CD4-positive, CD25-positive, alpha-beta regulatory T cell (primary cell): ENCODE results near the gene MAN2A2. TPM values are rescaled to one million over a fixed set of nuclear protein-coding genes. Genes with fewer than 3 reads are reported as not detected.

Experiments used
- ATAC-seq, 2 donors: fragments of 150-1000 bp; cut with Tn5 transposase; one replicate each; pipeline ENCODE4 v1.10.0; 2021; ENCODE audit warnings: low read depth in 2 of 2, moderate number of reproducible peaks in 2 of 2, moderate library complexity in 1 of 2
- DNase-seq, 3 donors: peaks; one replicate each; pipeline versions ENCODE4 v3.0.0 to v3.0.0-alpha.2; 2012 to 2022; ENCODE audit warnings: mixed read lengths in 1 of 3
- H3K27ac ChIP-seq: one replicate; pipeline ENCODE4 v1.7.0; 2013; ENCODE audit warnings: mild to moderate bottlenecking, low read length; ENCODE audit not compliant: insufficient read depth, poor library complexity, severe bottlenecking
- H3K27me3 ChIP-seq: one replicate; pipeline ENCODE4 v1.7.0; 2013; ENCODE audit warnings: low read length; ENCODE audit not compliant: control insufficient read depth, insufficient read depth
- H3K36me3 ChIP-seq: one replicate; pipeline ENCODE4 v1.7.0; 2013; ENCODE audit warnings: mild to moderate bottlenecking, low read length, moderate library complexity; ENCODE audit not compliant: control insufficient read depth, insufficient read depth
- H3K4me1 ChIP-seq: 2 replicates; pipeline ENCODE4 v1.7.0; 2013; ENCODE audit warnings: mild to moderate bottlenecking, low read length; ENCODE audit not compliant: insufficient read depth, control insufficient read depth, poor library complexity, severe bottlenecking
- H3K4me3 ChIP-seq: one replicate; pipeline ENCODE4 v1.7.0; 2013; ENCODE audit warnings: low read depth, mild to moderate bottlenecking, low read length, moderate library complexity
- H3K9me3 ChIP-seq, 2 experiments: 1 replicate in 1 of 2; 2 replicates in 1 of 2; pipeline ENCODE4 v1.7.0; 2013; ENCODE audit warnings: low read length in 2 of 2, mild to moderate bottlenecking in 1 of 2, moderate library complexity in 1 of 2; ENCODE audit not compliant: control insufficient read depth in 2 of 2
- H3K27ac Mint-ChIP-seq, 3 donors: one replicate each; pipeline ENCODE4 v1.8.0; 2020 to 2022; ENCODE audit warnings: mild to moderate bottlenecking in 3 of 3, mixed read lengths in 3 of 3, moderate library complexity in 2 of 3
- H3K27me3 Mint-ChIP-seq: one replicate; pipeline ENCODE4 v1.8.0; 2022; ENCODE audit warnings: mild to moderate bottlenecking, mixed read lengths
- H3K36me3 Mint-ChIP-seq: one replicate; pipeline ENCODE4 v1.8.0; 2020; ENCODE audit warnings: mixed read lengths
- H3K4me1 Mint-ChIP-seq, 4 donors: one replicate each; pipeline ENCODE4 v1.8.0; 2020 to 2022; ENCODE audit warnings: mixed read lengths in 4 of 4, mild to moderate bottlenecking in 1 of 4
- H3K4me3 Mint-ChIP-seq, 4 donors: one replicate each; pipeline ENCODE4 v1.8.0; 2020 to 2022; ENCODE audit warnings: mild to moderate bottlenecking in 4 of 4, mixed read lengths in 4 of 4, moderate library complexity in 3 of 4
- H3K9me3 Mint-ChIP-seq, 7 donors: one replicate each; pipeline ENCODE4 v1.8.0; 2020 to 2022; ENCODE audit warnings: mixed read lengths in 7 of 7, mild to moderate bottlenecking in 3 of 7, moderate library complexity in 2 of 7
- polyA plus RNA-seq, 4 donors: library from polyadenylated mRNA; unstranded; fragments of 300-500 nt; fragmentation: Illumina TruSeq; gene quantifications; one replicate each; pipeline ENCODE4 v1.2.3, GENCODE V29; 2021
- total RNA-seq: library from RNA; stranded (reverse); gene quantifications from one replicate; pipeline ENCODE4 v1.2.3, GENCODE V29; 2022

The MAN2A2 gene
- total and polyA plus RNA-seq, 5 donors from 2014 or later: 3.8 to 120 (median 6.4) TPM

DNA sequence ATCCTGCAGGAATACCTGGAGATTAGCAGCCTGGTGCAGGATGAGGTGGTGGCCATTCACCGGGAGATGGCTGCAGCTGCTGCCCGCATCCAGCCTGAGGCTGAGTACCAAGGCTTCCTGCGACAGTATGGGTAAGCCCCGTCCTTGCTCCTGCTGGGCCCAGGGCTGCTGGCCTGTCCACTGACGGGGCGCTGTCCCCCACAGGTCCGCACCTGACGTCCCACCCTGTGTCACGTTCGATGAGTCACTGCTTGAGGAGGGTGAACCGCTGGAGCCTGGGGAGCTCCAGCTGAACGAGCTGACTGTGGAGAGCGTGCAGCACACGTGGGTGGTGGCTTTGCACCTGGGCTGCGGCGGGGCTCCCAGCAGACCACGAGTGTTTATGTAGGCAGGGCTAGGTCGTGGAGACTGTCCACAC, 13.8 kb upstream of the MAN2A2 start:
- ATAC-seq (no peak), DNase-seq (no peak)

GRCh38 chr15:90889736-90890456, 13.2 kb upstream of the MAN2A2 start:
- H3K9me3 Mint-ChIP-seq: peaks cover 0 to under 1% (median 0%) of the 10 kb centered on the region in 7 donors
- H3K4me3 Mint-ChIP-seq: no peak overlapping the region
- peaks cover 17% of the 10 kb centered on the region for H3K27me3 Mint-ChIP-seq
- no peak overlapping the region for H3K4me3 ChIP-seq
- no peaks in the 10 kb centered on the region for H3K9me3 ChIP-seq
- no peak overlapping the region for H3K27ac ChIP-seq
- H3K36me3 Mint-ChIP-seq: no peaks in the 10 kb centered on the region
- no peak overlapping the region for H3K27ac Mint-ChIP-seq
- H3K36me3 ChIP-seq: no peaks in the 10 kb centered on the region
- ATAC-seq (no peak), DNase-seq (no peak)
- H3K4me1 Mint-ChIP-seq: peaks cover 0 to 7% (median 5%) of the 10 kb centered on the region in 4 donors
- peaks cover 5% of the 10 kb centered on the region for H3K4me1 ChIP-seq
- peaks cover 1% of the 10 kb centered on the region for H3K27me3 ChIP-seq

More for the DNA sequence above, 13.8 kb upstream of the MAN2A2 start:
- Mint-ChIP-seq H3K36me3 (no peaks in the 10 kb centered on the region), H3K9me3 (peaks cover 0 to 2% (median 0%) of the 10 kb centered on the region in 7 donors), H3K27ac (peak overlapping the region in 1 of 3 donors; percentile 66), H3K4me3 (no peak overlapping the region), H3K4me1 (peaks cover 0 to 7% (median 5%) of the 10 kb centered on the region in 4 donors), H3K27me3 (peaks cover 17% of the 10 kb centered on the region)
- H3K27me3 ChIP-seq: peaks cover 1% of the 10 kb centered on the region
- no peaks in the 10 kb centered on the region for H3K36me3 ChIP-seq
- no peak overlapping the region for H3K27ac ChIP-seq
- H3K9me3 ChIP-seq: no peaks in the 10 kb centered on the region
- no peak overlapping the region for H3K4me3 ChIP-seq
- peaks cover 9% of the 10 kb centered on the region for H3K4me1 ChIP-seq

- Mint-ChIP-seq H3K4me3 (no peak overlapping the region), H3K9me3 (no peaks in the 10 kb centered on the region), H3K27ac (no peak overlapping the region), H3K27me3 (peaks cover 13% of the 10 kb centered on the region), H3K36me3 (no peaks in the 10 kb centered on the region), H3K4me1 (peaks cover 0 to 5% (median 3%) of the 10 kb centered on the region in 4 donors)
- ATAC-seq (no peak), DNase-seq (no peak)
- Histone ChIP-seq H3K4me3 (no peak overlapping the region), H3K4me1 (peaks cover 2% of the 10 kb centered on the region), H3K27ac (no peak overlapping the region), H3K36me3 (no peaks in the 10 kb centered on the region), H3K27me3 (peaks cover 1% of the 10 kb centered on the region), H3K9me3 (no peaks in the 10 kb centered on the region)
Measured at GRCh38 chr15:90890839-90891238, 12.3 kb upstream of the MAN2A2 start.

DNA sequence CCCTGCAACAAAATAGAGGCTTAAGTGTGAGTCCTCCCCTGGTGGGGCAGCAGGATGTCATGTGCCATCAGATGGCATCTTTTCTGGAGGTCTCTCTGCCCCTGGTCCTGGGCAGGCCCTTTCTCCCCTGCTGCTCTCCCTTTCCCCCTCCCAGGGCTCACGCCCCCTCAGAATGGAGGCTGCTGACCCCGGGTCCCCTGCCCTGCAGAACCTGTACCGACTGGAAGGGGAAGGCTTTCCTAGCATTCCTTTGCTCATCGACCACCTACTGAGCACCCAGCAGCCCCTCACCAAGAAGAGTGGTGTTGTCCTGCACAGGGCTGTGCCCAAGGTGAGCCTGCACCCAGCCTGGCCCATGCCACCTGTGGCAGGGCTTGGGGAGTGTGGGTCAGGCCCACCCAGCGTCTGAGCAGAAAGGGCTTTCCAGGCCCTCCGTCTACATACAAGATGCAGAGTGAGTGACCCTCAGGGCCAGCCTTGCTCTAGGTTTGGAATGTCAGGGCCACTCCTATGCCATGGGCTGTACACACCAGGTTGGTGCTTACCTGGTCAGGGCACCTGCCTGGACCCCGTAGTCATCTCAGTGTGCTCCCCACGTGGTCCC, 11.7 kb upstream of the MAN2A2 start:
- Histone ChIP-seq H3K36me3 (no peaks in the 10 kb centered on the region), H3K4me1 (no peaks in the 10 kb centered on the region), H3K27ac (no peak overlapping the region), H3K4me3 (no peak overlapping the region), H3K27me3 (peaks cover 1% of the 10 kb centered on the region), H3K9me3 (no peaks in the 10 kb centered on the region)
- Mint-ChIP-seq H3K4me3 (no peak overlapping the region), H3K27me3 (peaks cover 7% of the 10 kb centered on the region), H3K27ac (no peak overlapping the region), H3K4me1 (no peaks in the 10 kb centered on the region), H3K36me3 (no peaks in the 10 kb centered on the region), H3K9me3 (no peaks in the 10 kb centered on the region)
- ATAC-seq: no peak
- DNase-seq: no peak

- H3K27ac Mint-ChIP-seq: no peak overlapping the region
Measured at GRCh38 chr15:90892023-90892422, 11.1 kb upstream of the MAN2A2 start.

GRCh38 chr15:90892498-90893174, 10.5 kb upstream of the MAN2A2 start:
- ATAC-seq (no peak), DNase-seq (no peak)
- Mint-ChIP-seq H3K27ac (no peak overlapping the region), H3K27me3 (peaks cover 6% of the 10 kb centered on the region), H3K9me3 (no peaks in the 10 kb centered on the region), H3K4me3 (no peak overlapping the region), H3K4me1 (no peaks in the 10 kb centered on the region), H3K36me3 (no peaks in the 10 kb centered on the region)
- Histone ChIP-seq H3K4me1 (no peaks in the 10 kb centered on the region), H3K36me3 (no peaks in the 10 kb centered on the region), H3K4me3 (no peak overlapping the region), H3K27me3 (peaks cover 1% of the 10 kb centered on the region), H3K27ac (no peak overlapping the region), H3K9me3 (no peaks in the 10 kb centered on the region)

More at GRCh38 chr15:90892023-90892422, 11.1 kb upstream of the MAN2A2 start:
- Mint-ChIP-seq H3K4me1 (no peaks in the 10 kb centered on the region), H3K9me3 (no peaks in the 10 kb centered on the region), H3K27me3 (peaks cover 7% of the 10 kb centered on the region), H3K36me3 (no peaks in the 10 kb centered on the region), H3K4me3 (no peak overlapping the region)
- Histone ChIP-seq H3K27me3 (peaks cover 1% of the 10 kb centered on the region), H3K4me1 (no peaks in the 10 kb centered on the region), H3K36me3 (no peaks in the 10 kb centered on the region), H3K4me3 (no peak overlapping the region), H3K27ac (no peak overlapping the region), H3K9me3 (no peaks in the 10 kb centered on the region)
- ATAC-seq (no peak), DNase-seq (no peak)

DNA sequence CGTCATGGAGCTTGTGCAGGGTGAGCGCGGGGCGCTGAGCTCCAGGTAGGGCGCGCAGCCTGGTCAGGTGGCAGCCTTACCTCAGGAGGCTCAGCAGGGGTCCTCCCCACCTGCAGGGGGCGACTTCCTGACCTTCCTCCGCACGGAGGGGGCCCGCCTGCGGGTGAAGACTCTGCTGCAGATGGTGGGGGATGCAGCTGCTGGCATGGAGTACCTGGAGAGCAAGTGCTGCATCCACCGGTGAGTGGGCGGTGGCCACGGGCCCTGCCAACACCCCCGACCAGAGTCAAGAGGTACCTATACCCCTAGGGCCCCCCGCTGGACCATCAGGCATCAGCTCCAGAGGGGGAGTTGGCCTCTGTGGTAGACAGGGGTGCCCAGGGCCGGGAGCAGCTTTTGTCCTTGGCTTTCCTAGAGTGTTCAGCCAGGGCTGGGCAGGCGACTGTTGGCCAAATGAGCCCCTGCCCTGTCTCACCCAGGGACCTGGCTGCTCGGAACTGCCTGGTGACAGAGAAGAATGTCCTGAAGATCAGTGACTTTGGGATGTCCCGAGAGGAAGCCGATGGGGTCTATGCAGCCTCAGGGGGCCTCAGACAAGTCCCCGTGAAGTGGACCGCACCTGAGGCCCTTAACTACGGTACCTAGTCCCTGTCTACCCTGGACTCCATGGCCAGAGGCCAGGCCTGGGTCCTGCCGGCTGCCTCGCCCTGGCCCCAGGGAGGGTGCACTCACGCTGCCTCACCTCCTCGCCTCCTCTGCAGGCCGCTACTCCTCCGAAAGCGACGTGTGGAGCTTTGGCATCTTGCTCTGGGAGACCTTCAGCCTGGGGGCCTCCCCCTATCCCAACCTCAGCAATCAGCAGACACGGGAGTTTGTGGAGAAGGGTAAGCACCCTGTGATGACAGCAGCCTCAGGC, 9.7 kb upstream of the MAN2A2 start:
- H3K4me3 ChIP-seq: no peak overlapping the region
- H3K9me3 ChIP-seq: no peaks in the 10 kb centered on the region
- Mint-ChIP-seq H3K27me3 (peaks cover 4% of the 10 kb centered on the region), H3K9me3 (no peaks in the 10 kb centered on the region), H3K4me1 (no peaks in the 10 kb centered on the region), H3K4me3 (no peak overlapping the region), H3K27ac (no peak overlapping the region), H3K36me3 (no peaks in the 10 kb centered on the region)
- ATAC-seq (no peak), DNase-seq (no peak)
- no peak overlapping the region for H3K27ac ChIP-seq
- H3K27me3 ChIP-seq: no peaks in the 10 kb centered on the region
- no peaks in the 10 kb centered on the region for H3K4me1 ChIP-seq
- no peaks in the 10 kb centered on the region for H3K36me3 ChIP-seq
